Hepatocyte (in vitro differentiated cells): ENCODE data around the gene ARHGAP26. TPM values are rescaled to one million over a fixed set of nuclear protein-coding genes. Genes with fewer than 3 reads are reported as not detected.

Experiments
- DNase-seq: peaks from one replicate; pipeline ENCODE4 v3.0.0-alpha.2; 2016; ENCODE audit warnings: low spot score
- H2AFZ ChIP-seq: fragments of 200-600 bp; sonication (generic); 2 replicates; pipeline ENCODE4 v1.6.0; 2016; ENCODE audit warnings: antibody characterized with exemption, mild to moderate bottlenecking
- H3K27ac ChIP-seq: fragments of 200-600 bp; sonication (generic); 2 replicates; pipeline ENCODE4 v1.5.1; 2016; ENCODE audit warnings: mild to moderate bottlenecking
- H3K27me3 ChIP-seq: fragments of 200-600 bp; sonication (generic); 2 replicates; pipeline ENCODE4 v1.6.1; 2016
- H3K36me3 ChIP-seq: fragments of 200-600 bp; sonication (generic); replicated peaks from 2 replicates; pipeline ENCODE4 v1.5.1; 2016; ENCODE audit warnings: low read depth; ENCODE audit not compliant: insufficient read depth
- H3K4me1 ChIP-seq: fragments of 200-600 bp; sonication (generic); 2 replicates; pipeline ENCODE4 v1.5.1; 2016; ENCODE audit warnings: mild to moderate bottlenecking, moderate library complexity; ENCODE audit not compliant: insufficient read depth
- H3K4me2 ChIP-seq: fragments of 200-600 bp; sonication (generic); 2 replicates; pipeline ENCODE4 v1.6.0; 2016
- H3K4me3 ChIP-seq: fragments of 200-600 bp; sonication (generic); 2 replicates; pipeline ENCODE4 v1.5.1; 2016; ENCODE audit warnings: mild to moderate bottlenecking
- H3K79me2 ChIP-seq: fragments of 200-600 bp; sonication (generic); 2 replicates; pipeline ENCODE4 v1.6.0; 2017; ENCODE audit warnings: mild to moderate bottlenecking
- H3K9me2 ChIP-seq: fragments of 200-600 bp; sonication (generic); replicated peaks from 2 replicates; pipeline ENCODE4 v1.6.0; 2017; ENCODE audit warnings: mild to moderate bottlenecking; ENCODE audit not compliant: insufficient read depth
- H3K9me3 ChIP-seq: fragments of 200-600 bp; sonication (generic); 2 replicates; pipeline ENCODE4 v1.5.1; 2016; ENCODE audit warnings: low read depth, mild to moderate bottlenecking
- H4K20me1 ChIP-seq: fragments of 200-600 bp; sonication (generic); 2 replicates; pipeline ENCODE4 v1.6.0; 2016; ENCODE audit warnings: mild to moderate bottlenecking; ENCODE audit not compliant: insufficient read depth, poor library complexity, severe bottlenecking
- EZH2 ChIP-seq: fragments of 200-600 bp; sonication (generic); IDR thresholded peaks from 2 replicates; pipeline ENCODE4 v1.6.1; 2016; ENCODE audit warnings: antibody characterized with exemption, mild to moderate bottlenecking, borderline replicate concordance
- EZH2phosphoT487 ChIP-seq: fragments of 200-600 bp; sonication (generic); IDR thresholded peaks from one replicate; pipeline ENCODE4 v1.6.1; 2018; ENCODE audit warnings: antibody characterized with exemption, mild to moderate bottlenecking, low read depth, moderate library complexity; ENCODE audit not compliant: unreplicated experiment, severe bottlenecking
- WGBS: methylation state at CpG from one replicate; pipeline ENCODE4 v1.1.6; 2016; ENCODE audit warnings: low lambda C conversion rate; ENCODE audit errors: missing lambda C conversion rate; 5-methylcytosine and 5-hydroxymethylcytosine counted together
- polyA plus RNA-seq: library from polyadenylated mRNA; unstranded; fragments of >200 nt; fragmentation: Nextera tagmentation; extraction: Ambion mirVana; gene quantifications from 2 replicates; pipeline ENCODE4 v1.2.1, GENCODE V29; 2016
- total RNA-seq: library from RNA; depleted of rRNA; stranded (reverse); fragments of >200 nt; gene quantifications from 2 replicates; pipeline ENCODE4 v1.2.3, GENCODE V29; 2014
- TF ChIP-seq, protein P1 (sequence below): fragments of 200-600 bp; sonication (generic); IDR thresholded peaks from 2 replicates; pipeline ENCODE4 v1.5.1; 2016; ENCODE audit warnings: antibody characterized with exemption, mild to moderate bottlenecking; ENCODE audit not compliant: poor library complexity

ARHGAP26 gene
- total and polyA plus RNA-seq, 2 experiments from 2014 or later = 16.5 to 19.8 TPM

DNA sequence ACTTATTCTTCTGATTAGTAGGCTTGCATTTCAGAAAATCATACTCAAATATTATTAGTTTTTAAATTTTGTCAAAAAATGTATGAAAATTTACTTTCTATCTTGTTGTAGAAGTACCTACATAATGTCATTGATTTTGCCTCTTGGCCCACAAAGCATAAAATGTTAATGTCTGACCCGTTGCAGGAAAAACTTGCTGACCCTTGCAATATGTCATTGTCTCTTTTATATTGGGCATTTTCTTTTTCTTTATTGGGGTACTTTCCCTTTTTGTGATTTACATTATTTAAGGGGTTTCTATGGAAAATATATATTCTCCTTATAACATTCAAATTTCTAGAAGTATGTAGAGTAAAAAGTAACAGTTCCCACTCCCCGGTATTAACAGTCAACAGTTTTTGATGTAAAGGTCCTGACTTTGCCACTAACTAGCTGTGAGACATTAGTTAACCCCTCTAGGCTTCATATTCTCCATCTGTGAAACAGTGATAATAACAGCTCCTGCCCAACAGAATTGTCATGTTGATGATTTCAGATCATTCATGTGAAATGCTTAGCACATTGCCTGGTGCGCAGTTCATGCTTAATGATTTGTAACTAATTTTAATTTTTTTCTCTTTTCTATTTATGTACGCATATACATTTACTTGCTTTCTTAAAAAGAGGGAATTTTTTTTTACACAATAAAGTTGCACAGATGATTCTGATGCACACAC, 243.2 kb downstream of the ARHGAP26 start:
- no peaks in the 10 kb centered on the region for H3K9me2 ChIP-seq
- no peaks in the 10 kb centered on the region for H3K27me3 ChIP-seq
- no peak for TF ChIP-seq EZH2
- no peak for TF ChIP-seq EZH2phosphoT487
- TF ChIP-seq, protein P1, sequence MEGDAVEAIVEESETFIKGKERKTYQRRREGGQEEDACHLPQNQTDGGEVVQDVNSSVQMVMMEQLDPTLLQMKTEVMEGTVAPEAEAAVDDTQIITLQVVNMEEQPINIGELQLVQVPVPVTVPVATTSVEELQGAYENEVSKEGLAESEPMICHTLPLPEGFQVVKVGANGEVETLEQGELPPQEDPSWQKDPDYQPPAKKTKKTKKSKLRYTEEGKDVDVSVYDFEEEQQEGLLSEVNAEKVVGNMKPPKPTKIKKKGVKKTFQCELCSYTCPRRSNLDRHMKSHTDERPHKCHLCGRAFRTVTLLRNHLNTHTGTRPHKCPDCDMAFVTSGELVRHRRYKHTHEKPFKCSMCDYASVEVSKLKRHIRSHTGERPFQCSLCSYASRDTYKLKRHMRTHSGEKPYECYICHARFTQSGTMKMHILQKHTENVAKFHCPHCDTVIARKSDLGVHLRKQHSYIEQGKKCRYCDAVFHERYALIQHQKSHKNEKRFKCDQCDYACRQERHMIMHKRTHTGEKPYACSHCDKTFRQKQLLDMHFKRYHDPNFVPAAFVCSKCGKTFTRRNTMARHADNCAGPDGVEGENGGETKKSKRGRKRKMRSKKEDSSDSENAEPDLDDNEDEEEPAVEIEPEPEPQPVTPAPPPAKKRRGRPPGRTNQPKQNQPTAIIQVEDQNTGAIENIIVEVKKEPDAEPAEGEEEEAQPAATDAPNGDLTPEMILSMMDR = no peak
- no peak for DNase-seq
- no peaks in the 10 kb centered on the region for H3K4me1 ChIP-seq
- no peak overlapping the region for H3K27ac ChIP-seq
- no peaks in the 10 kb centered on the region for H3K79me2 ChIP-seq
- no peaks in the 10 kb centered on the region for H3K36me3 ChIP-seq
- no peak overlapping the region for H3K4me3 ChIP-seq
- H3K9me3 ChIP-seq = no peaks in the 10 kb centered on the region
- H4K20me1 ChIP-seq = no peaks in the 10 kb centered on the region
- no peak overlapping the region for H3K4me2 ChIP-seq
- 91% methylated on average over 4 of the region's 4 CpGs for WGBS
- H2AFZ ChIP-seq = no peak overlapping the region

DNA sequence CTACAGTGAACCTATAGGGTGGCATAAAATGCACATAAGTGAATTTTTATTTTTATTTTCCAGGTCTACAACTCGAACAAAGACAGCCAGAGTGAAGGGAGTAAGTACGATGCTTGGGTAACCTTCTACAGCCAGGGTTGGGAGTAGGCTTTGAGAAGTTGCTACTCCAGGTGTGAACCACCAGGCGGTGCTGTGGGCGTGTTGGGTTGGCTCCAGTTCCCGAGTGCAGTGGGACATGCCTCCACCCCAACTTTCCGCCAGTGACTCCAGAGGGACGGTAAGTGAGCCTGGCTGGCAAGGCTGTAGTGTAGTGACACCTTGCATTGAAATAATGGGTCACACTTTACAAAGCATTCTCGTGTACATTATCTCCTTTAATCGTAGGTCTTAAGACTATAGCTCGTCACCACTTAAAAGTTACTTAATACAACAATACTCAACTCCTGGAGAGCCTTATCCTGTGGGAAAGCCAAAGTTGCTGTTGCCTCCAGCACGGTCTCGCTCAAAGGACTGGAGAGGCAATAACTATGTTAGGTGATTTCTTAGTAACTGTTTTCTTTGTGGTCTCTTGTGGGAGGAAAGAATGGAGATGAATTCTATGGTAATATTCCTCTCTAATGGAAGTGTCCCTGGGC, 244.0 kb downstream of the ARHGAP26 start:
- no peak overlapping the region for H3K4me2 ChIP-seq
- H3K79me2 ChIP-seq = no peaks in the 10 kb centered on the region
- no peaks in the 10 kb centered on the region for H3K9me2 ChIP-seq
- no peak overlapping the region for H3K27ac ChIP-seq
- 68% methylated on average over 12 of the region's 12 CpGs for WGBS
- no peak overlapping the region for H2AFZ ChIP-seq
- no peaks in the 10 kb centered on the region for H3K27me3 ChIP-seq
- TF ChIP-seq EZH2phosphoT487 (no peak), EZH2 (no peak)
- TF ChIP-seq, protein P1 = peak; percentile 25
- no peak overlapping the region for H3K4me3 ChIP-seq
- no peaks in the 10 kb centered on the region for H4K20me1 ChIP-seq
- DNase-seq = no peak
- no peaks in the 10 kb centered on the region for H3K4me1 ChIP-seq
- no peaks in the 10 kb centered on the region for H3K9me3 ChIP-seq
- H3K36me3 ChIP-seq = no peaks in the 10 kb centered on the region

DNA sequence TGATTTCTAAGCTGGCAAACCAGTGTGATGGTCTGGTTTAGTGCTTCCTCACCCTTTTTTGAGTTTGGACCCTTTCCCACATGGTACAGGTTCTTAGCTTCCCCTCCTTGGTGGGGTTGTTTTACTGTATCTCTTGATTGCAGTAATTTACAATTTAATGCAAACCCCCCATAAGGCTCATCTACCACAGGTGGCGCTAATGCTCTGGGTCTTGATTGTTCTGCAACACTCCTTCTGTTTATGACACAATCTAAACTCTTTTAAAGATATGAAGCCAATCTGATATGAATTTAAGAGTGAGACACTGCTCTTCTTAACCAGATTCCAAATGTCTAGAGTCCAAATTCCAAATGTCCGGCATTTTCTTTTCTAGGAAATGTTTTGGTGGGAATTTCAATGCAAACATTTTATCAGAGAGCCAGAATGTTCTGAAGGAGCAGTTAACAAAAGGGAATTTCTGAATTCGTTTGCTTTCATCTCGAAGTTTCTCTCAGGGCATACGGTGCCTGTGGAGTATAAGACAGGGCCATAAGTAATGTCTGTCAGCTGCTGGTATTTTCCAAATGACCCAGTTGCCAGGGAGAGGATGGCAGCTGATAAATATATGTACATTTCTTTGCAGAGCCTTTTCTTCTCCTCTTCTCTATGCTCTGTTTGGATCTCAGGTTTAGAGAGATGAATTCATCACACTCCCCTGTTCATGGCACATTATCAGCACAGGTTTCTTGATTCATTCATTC, 246.8 kb downstream of the ARHGAP26 start:
- Histone ChIP-seq H3K9me3 (no peaks in the 10 kb centered on the region), H3K4me3 (no peak overlapping the region), H2AFZ (no peak overlapping the region), H3K79me2 (no peaks in the 10 kb centered on the region), H3K36me3 (no peaks in the 10 kb centered on the region), H4K20me1 (no peaks in the 10 kb centered on the region), H3K27me3 (no peaks in the 10 kb centered on the region), H3K4me1 (no peaks in the 10 kb centered on the region), H3K4me2 (peak overlapping the region; percentile 8), H3K9me2 (no peaks in the 10 kb centered on the region), H3K27ac (no peak overlapping the region)
- no peak for TF ChIP-seq EZH2phosphoT487
- TF ChIP-seq, protein P1 = peak; percentile 49
- DNase-seq = peak; percentile 44
- 51% methylated on average over 5 of the region's 5 CpGs for WGBS
